ENCODE measurements around the gene RNU11.
"Not testable (repeated sequence)": the region's sequence is repeated elsewhere in the genome, so short reads cannot be mapped to it uniquely, and the experiment has no call there.

RNU11 gene

DNA sequence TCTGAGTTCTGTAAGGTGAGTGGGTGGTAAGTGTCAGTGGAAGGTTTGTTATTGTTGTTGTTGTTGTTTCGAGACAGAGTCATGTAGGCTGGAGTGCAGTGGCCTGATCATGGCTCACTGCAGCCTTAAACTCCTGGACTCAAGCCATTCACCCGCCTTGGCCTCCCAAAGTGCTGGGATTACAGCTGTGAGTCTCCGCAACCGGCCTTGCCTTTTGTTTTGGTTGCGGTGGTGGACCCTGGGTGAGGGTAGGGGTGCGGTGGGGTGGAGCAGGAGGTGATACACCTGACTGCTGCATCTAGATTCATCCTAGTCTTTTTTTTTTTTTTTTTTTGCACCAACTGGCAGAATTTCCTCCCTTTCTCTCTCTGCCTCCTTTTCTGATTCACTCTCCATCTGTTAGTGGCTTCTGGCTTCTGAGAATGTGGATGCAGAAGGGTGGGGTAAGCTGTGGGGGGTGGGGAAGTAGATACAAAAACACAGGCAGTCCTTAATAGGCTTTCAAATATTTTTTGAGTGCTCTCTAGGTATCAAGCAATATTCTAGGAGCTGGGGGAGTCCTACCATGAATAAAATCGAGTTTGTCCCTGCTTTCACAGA is 15.6 kb downstream of the RNU11 start:
- DNase-seq, result no peak

DNA sequence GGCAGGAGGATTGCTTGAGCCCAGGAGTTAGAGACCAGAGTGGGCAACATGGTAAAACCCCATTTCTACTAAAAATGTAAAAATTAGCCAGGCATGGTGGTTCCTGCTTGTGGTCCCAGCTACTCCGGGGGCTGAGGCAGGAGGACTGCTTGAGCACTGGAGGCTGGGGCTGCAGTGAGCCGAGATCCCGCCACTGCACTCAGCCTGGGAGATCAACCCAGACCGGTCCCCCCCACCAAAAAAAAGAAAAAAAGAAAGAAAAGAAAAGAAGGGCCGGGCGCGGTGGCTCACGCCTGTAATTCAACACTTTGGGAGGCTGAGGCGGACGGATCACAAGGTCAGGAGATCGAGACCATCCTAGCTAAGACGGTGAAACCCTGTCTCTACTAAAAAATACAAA is 18.4 kb downstream of the RNU11 start:
- no peak for DNase-seq

DNA sequence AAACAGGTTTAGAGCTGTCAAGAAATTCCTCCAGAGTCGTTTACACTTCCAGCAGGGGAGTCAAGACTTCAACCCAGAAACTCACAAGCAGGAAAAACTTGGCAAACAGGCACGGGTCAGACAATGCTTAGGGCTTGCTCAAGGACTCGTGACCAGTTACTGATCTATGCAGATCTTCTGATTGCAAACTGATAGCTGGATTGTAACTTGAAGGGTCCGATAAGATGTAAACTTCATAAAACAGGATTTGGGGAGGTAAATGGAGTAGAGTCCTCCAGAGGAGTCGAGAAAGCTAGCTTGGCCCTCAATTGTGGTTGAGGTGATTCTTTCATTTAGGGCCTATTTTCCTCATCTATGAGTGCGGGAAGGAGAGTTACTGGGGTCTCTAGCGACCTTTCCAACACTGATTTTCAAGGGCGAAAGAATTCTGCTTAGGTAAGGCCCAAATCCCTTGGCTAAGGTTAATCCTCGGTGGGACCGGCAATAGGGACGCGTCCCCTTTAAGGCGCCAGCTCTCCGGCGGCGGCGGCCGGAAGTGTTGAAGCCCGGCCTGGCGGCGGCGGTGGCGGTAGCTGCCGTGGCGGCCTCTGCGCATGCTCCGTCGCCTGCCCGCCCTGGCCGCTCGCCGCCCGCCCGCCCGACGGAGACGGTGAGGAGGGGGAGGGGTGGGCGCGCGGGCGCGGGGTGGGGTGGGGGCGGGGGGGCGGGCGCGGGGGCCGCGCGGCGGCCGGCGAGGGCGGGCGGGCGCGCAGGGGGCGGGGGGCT is 20.0 kb downstream of the RNU11 start, which contains the start of gene GMEB1:
Gene GMEB1, plus strand, starts transcription at position 594 of the 765 bp plus-strand sequence. CDS start 14,829 bp downstream, outside the sequence.
- peak; percentile 80 for DNase-seq

DNA sequence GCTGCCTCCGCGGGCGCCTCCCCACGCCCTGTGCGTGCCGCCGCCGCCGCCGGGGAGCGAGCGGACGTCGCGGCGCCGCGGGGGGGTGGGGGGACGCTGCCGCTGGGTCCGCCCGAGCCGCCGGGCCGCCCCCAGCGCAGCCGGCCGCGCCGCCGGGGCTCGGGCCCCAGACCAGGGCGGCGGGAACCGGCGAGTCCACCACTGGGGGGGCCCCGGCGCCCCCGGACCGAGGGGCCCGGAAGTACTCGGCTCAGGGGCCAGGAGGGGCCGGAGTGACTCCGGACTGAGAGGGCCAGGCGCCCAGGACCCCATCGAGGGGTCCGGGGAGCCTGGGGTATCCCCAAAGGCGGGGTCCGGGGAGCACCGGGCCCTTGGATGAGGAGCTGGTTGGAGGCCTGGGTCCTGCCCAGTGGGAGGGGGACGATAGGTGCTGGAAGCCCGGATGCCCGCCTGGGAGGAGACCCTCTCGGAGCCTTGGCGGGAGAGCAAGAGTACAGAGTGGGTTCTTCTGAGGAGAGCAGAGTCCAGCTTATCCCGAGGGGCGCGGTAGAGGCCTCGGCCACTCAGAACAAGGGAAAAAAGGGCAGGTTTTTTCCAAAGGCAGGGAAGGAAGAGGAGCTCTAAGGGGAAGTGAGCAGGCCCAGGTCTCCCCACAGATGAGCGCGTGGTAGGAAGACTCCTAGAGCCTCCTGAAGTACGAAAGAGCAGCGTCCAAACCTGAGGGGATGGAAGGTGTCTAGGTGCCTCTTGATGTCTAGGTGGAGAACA is 20.7 kb downstream of the RNU11 start:
- DNase-seq, result peak; percentile 24

DNA sequence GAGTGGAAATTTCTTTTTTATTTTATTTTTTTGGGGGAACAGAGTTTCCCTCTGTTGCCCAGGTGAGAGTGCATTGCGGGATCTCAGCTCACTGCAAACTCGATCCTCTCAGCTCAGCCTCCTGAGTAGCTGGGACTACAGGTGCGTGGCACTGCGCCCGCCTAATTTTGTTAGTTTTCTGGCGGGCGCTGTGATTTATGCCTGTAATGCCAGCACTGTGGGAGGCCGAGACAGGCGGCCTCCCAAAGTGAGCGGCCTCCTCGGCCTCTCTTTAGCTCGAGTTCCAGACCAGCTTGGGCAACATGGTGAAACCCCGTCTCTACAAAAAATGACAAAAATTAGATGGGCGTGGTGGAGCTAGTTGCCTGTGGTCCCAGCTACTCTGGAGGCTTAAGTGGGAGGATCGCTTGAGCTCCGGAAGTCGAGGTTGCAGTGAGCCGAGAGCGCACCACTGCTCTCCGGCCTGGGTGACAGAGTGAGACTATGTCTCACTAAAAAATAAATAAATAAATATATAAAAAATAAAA is 22.9 kb downstream of the RNU11 start:
- no peak for DNase-seq

DNA sequence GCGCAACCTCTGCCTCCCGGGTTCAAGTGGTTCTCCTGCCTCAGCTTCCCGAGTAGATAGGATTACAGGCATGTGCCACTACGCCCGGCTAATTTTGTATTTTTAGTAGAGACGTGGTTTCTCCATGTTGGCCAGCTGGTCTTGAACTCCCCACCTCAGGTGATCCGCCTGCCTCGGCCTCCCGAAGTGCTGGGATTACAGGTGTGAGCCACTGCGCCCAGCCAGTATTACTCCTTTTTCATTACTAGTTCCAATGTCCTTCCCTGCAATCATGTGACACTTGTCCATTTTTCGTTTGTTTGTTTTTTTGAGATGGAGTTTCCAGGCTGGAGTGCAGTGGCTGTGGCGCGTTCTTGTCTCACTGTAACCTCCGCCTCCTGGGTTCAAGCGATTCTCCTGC is 24.6 kb downstream of the RNU11 start:
- DNase-seq, result not testable (repeated sequence)

DNA sequence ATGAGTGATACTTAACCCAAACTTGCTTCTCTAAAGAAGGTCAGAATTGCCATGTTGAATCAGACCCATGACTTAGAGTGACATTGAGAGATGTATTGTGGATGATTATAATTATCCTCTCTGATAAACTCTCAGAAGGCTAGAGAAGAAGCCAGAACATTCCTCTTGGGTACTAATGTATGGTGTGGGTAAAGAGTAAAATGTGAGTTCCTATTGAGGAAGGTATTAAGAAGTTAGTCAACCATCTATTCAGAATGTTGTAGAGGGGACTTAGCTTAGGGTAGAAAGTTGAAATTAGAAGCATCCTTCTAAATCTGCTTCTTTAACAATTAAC is 27.5 kb downstream of the RNU11 start:
- DNase-seq, result no peak

DNA sequence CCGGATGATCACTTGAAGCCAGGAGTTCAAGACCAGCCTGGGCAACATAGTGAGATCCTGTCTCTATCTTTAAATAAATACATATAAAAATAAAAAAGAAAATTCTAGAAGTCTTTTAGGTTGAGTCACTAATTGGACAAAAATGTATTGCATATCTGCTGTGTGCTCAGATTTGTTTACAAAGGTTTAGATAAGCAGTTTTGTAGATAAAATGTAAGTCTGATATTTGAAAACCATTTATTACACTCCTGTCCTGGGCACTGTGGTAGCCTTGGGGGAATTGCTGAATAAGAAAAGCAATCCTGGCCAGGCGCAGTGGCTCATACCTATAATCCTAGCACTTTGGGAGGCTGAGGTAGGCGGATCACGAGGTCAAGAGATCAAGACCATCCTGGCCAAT is 31.8 kb downstream of the RNU11 start:
- no peak for DNase-seq

DNA sequence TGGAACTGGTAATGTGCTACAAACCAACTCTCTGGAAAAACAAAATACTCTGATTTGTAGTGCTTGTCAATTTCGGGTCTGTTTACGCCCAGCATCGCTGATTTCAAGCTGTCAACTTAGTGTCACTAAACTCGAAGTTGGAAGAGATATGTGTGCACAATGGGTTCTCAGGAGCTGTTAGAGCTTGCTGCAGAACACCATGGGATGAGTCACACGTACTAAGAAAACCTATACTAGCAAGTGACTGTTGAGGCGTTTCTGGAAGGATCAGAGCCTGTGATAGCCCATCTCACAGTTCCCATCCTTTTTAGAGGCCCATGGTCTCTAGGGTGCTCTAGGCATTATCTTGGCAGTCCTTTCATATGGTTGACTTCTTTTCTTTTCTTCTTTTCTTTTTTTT is 34.4 kb downstream of the RNU11 start:
- no peak for DNase-seq

DNA sequence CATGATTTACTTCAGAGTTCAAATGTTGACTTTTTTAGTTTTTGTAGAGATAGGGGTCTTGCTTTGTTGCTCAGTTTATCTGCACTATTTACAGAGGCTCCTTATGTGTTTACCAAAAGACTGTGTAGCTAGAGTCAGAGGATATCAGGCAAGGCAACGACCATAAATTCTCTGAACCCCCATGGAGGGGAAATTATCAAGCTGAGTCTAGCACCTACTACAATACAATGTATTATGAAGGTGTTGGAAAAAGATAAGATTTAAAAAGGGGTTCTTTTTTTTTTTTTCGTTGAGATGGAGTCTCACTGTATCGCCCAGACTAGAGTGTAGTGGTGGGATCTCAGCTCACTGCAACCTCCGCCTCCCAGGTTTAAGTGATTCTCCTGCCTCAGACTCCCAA is 36.5 kb downstream of the RNU11 start:
- DNase-seq, result no peak

DNA sequence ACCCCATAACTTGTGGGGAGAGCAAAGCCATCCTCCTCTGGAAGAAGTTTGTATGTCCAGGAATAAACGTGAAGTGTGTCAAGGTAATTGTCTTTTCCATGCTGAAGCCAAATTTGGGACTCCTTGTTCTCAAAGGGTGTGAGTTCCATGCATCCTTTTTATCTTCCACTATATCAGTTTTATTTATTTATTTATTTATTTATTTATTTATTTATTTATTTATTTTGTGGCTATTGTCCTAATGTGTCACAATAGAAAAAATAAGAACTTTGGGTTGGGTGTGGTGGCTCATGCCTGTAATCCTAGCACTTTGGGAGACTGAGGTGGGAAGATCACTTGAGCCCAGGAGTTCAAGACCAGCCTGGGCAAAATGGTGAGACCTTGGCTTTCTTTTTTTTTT is 43.2 kb downstream of the RNU11 start:
- DNase-seq, result not testable (repeated sequence)

Data from T-helper 9 cell (primary cell).